GM18858 (cell line): ENCODE measurements around the gene CCNB1.
"Not testable (repeated sequence)": the region's sequence is repeated elsewhere in the genome, so short reads cannot be mapped to it uniquely, and the experiment has no call there.

ENCODE experiments used
- ATAC-seq: cut with Tn5 transposase; IDR thresholded peaks from one replicate; pipeline ENCODE4 v1.9.1; 2021; ENCODE audit not compliant: unreplicated experiment

Gene CCNB1

GRCh38 chr5:69181659-69182293, 14.8 kb downstream of the CCNB1 start:
- ATAC-seq: not testable (repeated sequence)

GRCh38 chr5:69184621-69185020, 17.7 kb downstream of the CCNB1 start:
- no peak for ATAC-seq

- no peak for ATAC-seq
Measured at GRCh38 chr5:69187342-69187741, 20.4 kb downstream of the CCNB1 start.

GRCh38 chr5:69188811-69189161, 21.8 kb downstream of the CCNB1 start:
- ATAC-seq: no peak

- ATAC-seq: peak; percentile 78
Measured at GRCh38 chr5:69189162-69190086, 22.5 kb downstream of the CCNB1 start, which contains the start of gene CENPH. TSS of gene CENPH (plus strand) at chr5:69189583. CDS start at chr5:69189635, 52 bp downstream.

- no peak for ATAC-seq
Measured at GRCh38 chr5:69202497-69202896, 35.5 kb downstream of the CCNB1 start.

GRCh38 chr5:69206528-69207190, 39.7 kb downstream of the CCNB1 start:
- ATAC-seq: no peak

GRCh38 chr5:69209602-69210001, 42.7 kb downstream of the CCNB1 start:
- no peak for ATAC-seq

- ATAC-seq: no peak
Measured at GRCh38 chr5:69211200-69211599, 44.2 kb downstream of the CCNB1 start.

- no peak for ATAC-seq
Measured at GRCh38 chr5:69212022-69212421, 45.1 kb downstream of the CCNB1 start.

- no peak for ATAC-seq
Measured at GRCh38 chr5:69213513-69214215, 46.7 kb downstream of the CCNB1 start.

- ATAC-seq: no peak
Measured at GRCh38 chr5:69217151-69217511, 50.2 kb downstream of the CCNB1 start.

- peak; percentile 86 for ATAC-seq
Measured at GRCh38 chr5:69217548-69218526, 50.9 kb downstream of the CCNB1 start.

GRCh38 chr5:69219939-69220338, 53.0 kb downstream of the CCNB1 start:
- no peak for ATAC-seq

- not testable (repeated sequence) for ATAC-seq
Measured at GRCh38 chr5:69220371-69220770, 53.4 kb downstream of the CCNB1 start.

- not testable (repeated sequence) for ATAC-seq
Measured at GRCh38 chr5:69220833-69221232, 53.9 kb downstream of the CCNB1 start.

- ATAC-seq: no peak
Measured at GRCh38 chr5:69224520-69224919, 57.6 kb downstream of the CCNB1 start.

GRCh38 chr5:69225860-69226259, 58.9 kb downstream of the CCNB1 start:
- ATAC-seq: no peak
